NCI-H128 (cell line): ENCODE results near the gene SELENOK.

ENCODE experiments used
- DNase-seq: peaks from one replicate; lab custom pipeline; 2025; ENCODE audit not compliant: unreplicated experiment; lab: John Stamatoyannopoulos, UW

SELENOK gene

DNA sequence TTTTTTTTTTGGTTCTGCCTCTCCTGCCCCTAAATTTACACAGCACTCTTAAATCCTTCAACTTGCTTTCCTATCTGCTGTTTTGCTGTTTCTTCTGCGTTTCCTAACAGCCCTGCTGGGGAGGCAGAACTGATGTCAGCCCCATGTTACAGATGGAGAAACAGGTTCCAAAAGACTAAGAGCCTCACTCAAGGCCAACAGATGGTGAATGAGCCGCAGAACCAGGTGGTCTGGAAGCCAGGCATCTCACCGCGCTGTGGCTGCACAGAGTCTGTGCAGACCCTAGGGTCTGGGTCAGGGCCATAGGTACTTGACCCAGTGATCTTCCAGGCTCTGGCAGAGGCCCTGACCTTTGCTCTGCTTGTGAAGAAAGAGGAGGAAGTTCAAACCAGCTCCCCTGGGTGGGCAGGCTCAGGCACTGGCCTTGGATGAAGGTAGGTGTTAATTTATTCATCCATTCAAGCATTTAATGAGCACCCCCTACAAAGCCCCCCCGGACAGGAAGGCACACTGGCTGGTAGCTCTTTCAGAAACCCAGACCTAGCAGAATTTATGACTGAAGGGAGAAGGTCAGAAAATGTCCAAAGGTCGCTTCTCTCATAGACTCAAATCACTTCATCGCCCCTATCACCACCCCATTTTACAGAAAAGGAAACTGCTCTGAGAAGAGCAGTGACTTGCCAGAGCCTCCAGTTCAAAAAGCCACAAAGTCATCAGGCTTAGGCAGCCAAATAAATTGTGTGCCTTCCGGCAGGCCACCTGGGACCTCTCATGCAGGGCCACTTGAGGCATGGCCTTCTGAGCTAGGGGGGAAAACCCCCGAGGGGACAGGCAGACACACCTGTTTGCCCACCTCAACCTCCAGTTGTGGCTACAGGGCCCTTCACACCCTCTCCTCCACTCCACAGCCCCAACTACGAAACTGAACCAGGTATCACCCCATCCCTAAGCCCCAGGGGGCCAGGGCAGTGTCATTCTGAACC, 48.2 kb downstream of the SELENOK start:
- DNase-seq, result no peak

DNA sequence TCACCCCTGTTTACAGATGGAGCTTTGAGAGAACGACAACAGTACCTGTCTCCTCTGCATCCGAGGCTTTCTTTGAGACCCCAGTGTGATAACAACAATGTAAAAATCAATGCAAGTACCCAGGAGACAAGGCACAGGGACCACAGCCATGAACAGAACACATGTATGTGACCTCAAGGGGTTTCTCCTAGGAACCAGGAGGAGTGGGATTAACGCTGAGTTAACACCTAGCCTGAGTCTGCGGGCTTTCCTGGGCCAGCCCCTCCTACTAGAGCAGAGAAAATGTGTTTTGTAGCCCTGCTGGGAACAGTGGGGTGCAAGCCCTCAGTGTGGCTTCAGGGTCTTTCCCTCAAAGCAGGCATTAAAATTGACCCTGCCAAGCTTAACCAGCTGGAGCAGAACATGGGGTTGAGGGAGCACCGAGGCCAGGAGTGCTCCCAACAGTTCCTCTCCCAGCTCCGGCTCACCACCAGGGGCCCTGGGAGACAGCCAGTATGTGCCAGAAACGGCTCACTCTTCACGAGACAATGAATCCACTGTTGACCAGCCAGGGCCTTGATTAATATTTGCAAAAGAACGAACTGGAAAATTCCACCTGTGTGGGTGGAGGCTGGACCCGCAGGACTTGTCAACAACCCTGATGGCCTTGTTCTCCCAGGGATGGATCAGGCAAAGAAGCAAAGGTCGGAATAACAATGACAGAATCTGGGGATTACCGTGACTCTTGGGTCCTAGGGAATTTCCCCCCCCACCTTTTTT, 49.0 kb downstream of the SELENOK start:
- DNase-seq, result no peak

DNA sequence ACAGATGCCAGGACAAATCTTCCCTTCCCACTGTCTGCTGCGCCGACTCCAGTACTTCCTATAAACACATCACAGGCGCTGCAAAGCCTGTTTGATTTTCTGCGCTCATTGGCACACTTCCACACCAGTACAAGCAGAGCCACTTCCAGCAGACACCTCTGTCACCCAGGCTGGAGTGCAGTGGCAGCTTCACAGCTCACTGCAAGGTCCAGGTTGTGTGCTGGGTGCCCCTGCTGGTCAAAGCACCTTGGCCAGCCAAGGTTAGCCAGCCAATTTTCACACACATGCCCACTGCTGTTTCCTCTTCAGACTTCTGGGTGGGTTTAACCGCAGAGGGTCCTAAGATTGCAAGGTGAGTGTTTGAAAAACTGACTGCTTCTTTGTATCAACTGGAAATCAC, 50.4 kb downstream of the SELENOK start:
- no peak for DNase-seq

DNA sequence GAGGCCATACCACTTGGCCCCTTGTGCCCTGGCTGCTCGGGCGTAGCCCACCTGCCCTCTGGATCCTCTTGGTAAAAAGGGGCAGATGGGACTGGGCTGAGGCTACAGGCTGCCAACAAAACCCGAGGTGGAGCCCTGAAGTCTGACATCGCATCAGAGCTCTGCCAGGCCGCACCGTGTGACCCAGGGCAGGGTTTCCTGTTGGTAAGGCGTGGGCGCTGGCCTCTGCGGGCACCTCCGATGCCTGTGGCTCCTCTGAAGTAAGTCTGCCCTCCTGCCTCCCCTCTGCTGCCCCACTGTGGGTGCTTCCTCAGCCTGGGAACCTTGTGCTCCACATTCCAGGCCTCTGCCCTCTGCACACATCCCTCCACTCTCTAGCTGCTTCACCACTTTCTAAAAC, 54.3 kb downstream of the SELENOK start:
- no peak for DNase-seq

DNA sequence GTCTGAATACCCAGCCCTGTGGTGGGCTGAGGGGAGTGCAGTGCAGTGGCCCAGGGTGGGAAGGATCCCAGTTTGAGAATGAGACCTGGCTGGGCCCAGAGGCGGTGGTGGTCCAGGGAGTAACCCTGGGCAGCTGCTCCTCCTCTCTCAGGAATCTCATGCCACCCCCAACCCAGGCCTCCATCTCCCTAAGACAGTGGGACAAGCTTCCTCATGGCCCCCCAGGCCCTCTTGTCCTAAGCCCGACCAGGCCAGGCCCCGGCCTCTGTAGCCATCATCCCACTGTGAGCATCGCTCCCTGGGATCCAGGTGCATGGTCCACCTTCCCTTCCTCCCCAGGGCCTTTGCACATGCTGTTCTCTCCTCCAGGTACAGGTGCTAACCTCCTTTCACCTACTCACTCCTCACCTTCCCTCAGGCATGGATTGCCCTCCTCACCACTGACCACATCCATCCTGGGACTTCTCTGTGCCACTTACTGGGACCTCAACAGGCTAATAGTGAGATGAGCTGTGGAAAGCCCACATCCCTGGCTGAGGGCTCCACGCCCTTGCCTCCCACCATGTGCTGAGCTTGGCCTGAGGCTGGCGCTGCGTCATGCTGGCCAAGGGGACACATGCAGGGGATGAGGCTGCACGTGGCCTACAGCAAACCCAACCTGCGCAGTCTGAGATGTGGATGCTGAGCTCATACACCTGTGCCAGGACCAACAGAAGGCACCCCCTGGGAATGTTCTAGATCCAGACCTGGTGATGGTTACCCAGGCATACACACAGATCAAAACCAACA, 55.4 kb downstream of the SELENOK start:
- DNase-seq, result no peak

DNA sequence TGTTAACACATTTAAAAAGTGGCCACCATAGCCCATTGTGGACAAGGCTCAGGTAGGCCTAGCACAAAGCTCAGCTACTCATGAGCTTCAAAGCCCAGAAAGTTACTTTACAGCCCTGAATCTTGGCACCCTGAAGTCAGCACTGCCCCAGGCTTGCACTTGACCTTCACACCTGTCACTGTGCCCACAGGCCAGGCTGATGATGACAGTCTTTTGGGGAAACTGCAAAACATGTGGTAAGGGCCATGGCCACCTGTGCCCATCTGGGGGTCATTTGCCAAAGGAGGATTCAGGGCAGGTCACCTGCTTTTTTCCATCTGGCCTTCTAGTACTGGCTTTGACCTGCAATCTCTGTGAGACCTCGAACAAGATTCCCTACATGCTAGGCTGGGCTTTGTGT, 56.4 kb downstream of the SELENOK start:
- DNase-seq, result no peak

DNA sequence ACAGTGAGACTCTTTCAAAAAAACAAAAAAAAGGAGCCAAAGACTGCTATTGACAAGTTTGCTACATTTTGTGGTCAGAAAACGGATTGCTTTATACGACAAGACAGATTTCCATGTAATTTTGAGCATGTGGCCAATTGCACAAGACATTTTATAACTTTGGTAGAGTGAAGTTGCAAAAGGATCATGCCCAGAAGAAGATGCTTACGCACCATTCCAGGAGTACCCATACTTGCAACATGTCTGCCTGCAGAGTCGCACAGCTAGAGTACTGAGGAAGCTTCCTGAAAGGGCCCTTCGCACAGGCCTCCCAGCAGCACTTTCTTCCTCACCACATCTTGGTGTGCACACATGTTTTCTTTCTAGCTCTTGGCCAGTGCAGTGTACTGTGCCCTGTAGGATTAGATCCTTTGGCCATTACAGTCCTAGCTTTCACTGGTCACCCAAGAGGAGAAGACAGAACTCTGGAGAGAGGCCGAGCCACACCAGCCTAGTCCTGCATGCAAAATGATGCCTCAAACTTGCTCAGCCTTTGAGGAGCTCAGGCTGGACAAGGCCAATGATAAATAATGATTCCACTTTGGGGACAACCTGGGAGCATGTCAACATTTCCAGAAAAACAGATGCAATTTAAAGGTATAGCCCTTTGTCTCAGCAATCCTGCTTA, 57.1 kb downstream of the SELENOK start:
- no peak for DNase-seq
